AG10803 (cell line): ENCODE results near the gene QRICH1.

Experiments used
- DNase-seq: peaks from one replicate; pipeline ENCODE4 v3.0.0; 2010; ENCODE audit warnings: low read depth
- H3K4me3 ChIP-seq: 2 replicates; pipeline ENCODE4 v1.5.1; 2011; ENCODE audit warnings: mild to moderate bottlenecking, low read length, control low read depth
- TF ChIP-seq, protein P1 (sequence below): conservative IDR thresholded peaks from 2 replicates; pipeline ENCODE4 v1.5.1; 2011; ENCODE audit warnings: mild to moderate bottlenecking, low read length, control low read depth, inconsistent platforms

QRICH1 gene

GRCh38 chr3:48996640-48997039, 97.2 kb downstream of the QRICH1 start:
- H3K4me3 ChIP-seq, result no peak overlapping the region
- no peak for DNase-seq
- TF ChIP-seq, protein P1, sequence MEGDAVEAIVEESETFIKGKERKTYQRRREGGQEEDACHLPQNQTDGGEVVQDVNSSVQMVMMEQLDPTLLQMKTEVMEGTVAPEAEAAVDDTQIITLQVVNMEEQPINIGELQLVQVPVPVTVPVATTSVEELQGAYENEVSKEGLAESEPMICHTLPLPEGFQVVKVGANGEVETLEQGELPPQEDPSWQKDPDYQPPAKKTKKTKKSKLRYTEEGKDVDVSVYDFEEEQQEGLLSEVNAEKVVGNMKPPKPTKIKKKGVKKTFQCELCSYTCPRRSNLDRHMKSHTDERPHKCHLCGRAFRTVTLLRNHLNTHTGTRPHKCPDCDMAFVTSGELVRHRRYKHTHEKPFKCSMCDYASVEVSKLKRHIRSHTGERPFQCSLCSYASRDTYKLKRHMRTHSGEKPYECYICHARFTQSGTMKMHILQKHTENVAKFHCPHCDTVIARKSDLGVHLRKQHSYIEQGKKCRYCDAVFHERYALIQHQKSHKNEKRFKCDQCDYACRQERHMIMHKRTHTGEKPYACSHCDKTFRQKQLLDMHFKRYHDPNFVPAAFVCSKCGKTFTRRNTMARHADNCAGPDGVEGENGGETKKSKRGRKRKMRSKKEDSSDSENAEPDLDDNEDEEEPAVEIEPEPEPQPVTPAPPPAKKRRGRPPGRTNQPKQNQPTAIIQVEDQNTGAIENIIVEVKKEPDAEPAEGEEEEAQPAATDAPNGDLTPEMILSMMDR, result no peak

GRCh38 chr3:48993834-48994233, 100.0 kb downstream of the QRICH1 start:
- H3K4me3 ChIP-seq, result no peak overlapping the region
- TF ChIP-seq, protein P1, result no peak
- DNase-seq, result no peak

DNA sequence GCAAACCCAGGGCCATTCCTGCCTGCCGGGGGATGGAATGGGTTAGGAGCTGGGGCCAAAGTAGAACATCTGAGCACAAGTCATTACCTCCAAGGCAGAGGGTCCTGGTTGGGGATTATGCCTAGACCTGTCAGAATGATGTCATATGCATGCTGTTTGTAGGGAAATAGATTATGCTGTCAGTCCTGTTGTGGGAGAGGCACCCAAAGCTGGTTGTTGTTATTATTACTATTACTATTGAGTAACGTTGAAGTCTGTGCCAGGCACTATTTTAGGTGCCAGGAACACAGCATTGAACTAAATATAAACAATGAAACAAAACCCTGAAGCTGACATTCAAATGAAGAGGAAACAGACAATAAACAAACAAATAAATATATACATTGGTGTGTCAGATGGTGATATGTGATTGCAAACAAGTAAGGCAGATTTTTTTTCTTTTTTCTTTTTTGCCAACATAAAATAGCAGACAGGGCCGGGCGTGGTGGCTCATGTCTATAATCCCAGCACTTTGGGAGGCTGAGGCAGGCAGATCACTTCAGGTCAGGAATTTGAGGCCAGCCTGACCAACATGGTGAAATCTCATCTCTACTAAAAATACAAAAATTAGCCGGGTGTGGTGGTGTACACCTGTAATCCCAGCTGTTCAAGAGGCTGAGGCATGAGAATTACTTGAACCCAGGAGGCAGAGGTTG, 101.9 kb downstream of the QRICH1 start:
- peak overlapping the region; percentile 82 for H3K4me3 ChIP-seq
- TF ChIP-seq, protein P1, result no peak
- DNase-seq, result no peak

- DNase-seq, result peak; percentile 23
- peak overlapping the region; percentile 82 for H3K4me3 ChIP-seq
- TF ChIP-seq, protein P1, result no peak
Observed at GRCh38 chr3:48990636-48991469, 103.0 kb downstream of the QRICH1 start.

- DNase-seq, result peak; percentile 93
- peak within 1 kb of the TSS; percentile 82 for H3K4me3 ChIP-seq
- TF ChIP-seq, protein P1, result peak; percentile 52
Observed at GRCh38 chr3:48989796-48990635, 103.9 kb downstream of the QRICH1 start, which contains the start of gene P4HTM. TSS of gene P4HTM (plus strand) at chr3:48990241. CDS start at chr3:48990257, 16 bp downstream.

GRCh38 chr3:48989126-48989795, 104.6 kb downstream of the QRICH1 start:
- no peak for DNase-seq
- TF ChIP-seq, protein P1, result no peak
- peak overlapping the region; percentile 82 for H3K4me3 ChIP-seq
